Activated T-cell treated with anti-CD3 and anti-CD28 coated beads for 24 hours (primary cell): Measurements from ENCODE around the gene CYP2F1.
"Not testable (repeated sequence)": the region's sequence is repeated elsewhere in the genome, so short reads cannot be mapped to it uniquely, and the experiment has no call there.

ENCODE experiments used
- DNase-seq: peaks from one replicate; pipeline ENCODE4 v3.0.0-alpha.2; 2020; ENCODE audit warnings: low read depth

Gene CYP2F1, protein sequence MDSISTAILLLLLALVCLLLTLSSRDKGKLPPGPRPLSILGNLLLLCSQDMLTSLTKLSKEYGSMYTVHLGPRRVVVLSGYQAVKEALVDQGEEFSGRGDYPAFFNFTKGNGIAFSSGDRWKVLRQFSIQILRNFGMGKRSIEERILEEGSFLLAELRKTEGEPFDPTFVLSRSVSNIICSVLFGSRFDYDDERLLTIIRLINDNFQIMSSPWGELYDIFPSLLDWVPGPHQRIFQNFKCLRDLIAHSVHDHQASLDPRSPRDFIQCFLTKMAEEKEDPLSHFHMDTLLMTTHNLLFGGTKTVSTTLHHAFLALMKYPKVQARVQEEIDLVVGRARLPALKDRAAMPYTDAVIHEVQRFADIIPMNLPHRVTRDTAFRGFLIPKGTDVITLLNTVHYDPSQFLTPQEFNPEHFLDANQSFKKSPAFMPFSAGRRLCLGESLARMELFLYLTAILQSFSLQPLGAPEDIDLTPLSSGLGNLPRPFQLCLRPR

DNA sequence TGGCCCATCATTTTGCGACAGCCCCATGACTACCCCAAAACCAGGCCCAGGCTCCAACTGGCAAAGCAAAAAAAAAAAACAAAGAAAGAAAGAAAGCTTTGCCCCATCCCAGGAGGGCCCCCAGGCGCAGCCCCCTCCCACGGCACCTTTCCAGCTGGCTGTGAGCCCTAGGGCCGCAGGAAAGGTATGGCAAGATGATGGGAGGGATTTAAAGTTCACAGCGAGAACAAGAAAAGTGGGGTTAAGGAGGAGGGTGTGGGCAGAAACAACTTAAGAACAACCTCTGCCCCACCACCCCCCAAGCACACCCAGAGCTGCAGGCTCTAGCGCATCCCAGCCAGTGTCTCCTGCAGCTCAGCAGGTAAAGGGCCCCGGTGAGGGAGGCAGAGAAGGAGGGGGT is at the start of gene CYP2F1:
Gene CYP2F1, plus strand, starts transcription at position 301 of the 400 bp plus-strand sequence. CDS start 1,757 bp downstream, outside the sequence.
- no peak for DNase-seq

DNA sequence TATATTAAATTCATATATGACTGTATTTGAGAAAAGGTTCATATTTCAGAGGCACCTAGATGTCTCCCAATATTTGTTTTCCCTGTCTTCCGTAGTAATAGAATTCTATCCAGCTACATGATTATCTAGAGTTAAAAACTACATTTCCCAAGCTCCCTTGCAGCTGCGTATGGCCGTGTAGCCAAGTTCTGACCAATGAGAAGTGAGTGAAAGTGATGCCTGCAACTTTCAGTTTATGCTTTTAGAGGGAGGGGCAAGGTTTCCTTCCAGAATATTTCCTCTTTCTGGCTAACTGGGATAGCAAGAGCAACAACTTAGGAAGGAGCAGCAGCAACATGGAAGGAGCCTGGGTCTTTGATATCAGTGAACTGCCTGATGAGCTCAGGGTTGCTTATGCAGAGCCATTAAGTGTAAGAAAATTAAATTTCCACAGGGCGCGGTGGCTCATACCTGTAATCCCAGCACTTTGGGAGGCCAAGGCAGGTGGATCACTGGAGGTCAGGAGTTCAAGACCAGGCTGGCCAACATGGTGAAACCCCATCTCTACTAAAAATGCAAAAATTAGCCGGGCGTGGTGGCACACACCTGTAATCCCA is 49.2 kb upstream of the CYP2F1 start:
- DNase-seq = no peak

DNA sequence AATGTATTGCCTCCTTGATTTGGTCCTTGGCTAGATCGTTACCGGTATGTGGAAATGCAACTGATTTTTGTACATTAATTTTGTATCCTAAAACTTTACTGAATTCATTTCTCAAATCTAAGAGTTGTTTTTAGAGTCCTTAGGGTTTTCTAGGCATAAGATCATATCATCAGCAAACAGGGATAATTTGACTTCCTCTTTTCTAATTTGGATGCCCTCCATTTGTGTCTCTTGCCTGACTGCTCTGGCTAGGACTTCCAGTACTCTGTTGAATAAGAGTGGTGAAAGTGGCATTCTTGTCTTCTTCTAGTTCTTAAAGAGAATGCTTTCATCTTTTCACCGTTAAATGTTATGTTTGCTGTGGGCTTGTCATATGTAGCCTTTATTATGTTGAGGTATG is 37.9 kb upstream of the CYP2F1 start:
- no peak for DNase-seq

DNA sequence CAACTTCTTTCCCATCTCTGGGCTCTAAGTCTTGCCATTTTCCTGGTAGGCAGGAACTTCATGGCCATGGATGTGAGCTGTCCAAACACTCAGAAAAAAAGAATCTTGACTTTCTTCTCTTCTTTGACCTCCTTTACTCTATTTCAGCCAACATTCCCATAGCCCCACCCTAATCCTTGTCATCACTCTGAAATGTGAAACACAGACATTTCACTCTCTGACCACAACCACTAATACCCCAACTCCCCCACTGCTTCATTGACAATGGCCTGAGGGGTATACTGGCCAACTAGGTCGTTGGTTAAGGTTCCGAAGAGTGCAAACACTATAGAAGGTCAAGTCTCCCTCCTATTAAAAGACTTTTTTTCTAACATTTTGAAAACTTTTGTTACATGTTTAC is 30.7 kb upstream of the CYP2F1 start:
- no peak for DNase-seq

DNA sequence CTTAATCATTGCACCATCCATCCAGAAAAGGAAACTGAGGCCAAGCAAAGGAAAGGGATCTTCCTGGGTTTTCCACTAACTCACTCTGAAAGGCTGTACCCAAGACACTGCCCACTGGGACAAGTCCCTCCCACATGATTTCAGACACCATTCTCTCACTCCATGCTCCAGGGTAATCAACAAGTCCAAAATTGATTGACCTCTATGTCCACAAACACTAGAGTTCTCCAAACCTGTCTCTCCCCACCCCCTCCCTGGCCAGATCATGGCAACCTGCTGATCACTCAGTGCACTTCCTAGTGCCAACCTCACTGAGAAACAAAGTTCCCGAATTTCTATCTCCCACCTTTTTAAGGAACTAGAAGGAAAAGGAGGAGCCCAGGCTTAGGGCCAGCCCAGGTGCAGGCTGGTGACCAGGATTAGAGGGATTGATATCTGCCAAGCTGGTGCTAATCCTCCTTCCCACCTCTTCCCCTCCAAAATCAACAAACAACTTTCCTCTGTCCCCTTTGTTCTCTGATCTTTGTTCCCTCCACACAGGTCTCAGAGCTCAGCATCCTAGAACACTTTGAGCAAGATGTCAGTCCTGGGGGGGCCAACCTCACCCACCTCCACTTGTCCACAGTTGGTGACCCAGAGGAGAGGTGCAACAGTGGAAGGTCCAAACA is 28.4 kb upstream of the CYP2F1 start:
- DNase-seq = no peak

DNA sequence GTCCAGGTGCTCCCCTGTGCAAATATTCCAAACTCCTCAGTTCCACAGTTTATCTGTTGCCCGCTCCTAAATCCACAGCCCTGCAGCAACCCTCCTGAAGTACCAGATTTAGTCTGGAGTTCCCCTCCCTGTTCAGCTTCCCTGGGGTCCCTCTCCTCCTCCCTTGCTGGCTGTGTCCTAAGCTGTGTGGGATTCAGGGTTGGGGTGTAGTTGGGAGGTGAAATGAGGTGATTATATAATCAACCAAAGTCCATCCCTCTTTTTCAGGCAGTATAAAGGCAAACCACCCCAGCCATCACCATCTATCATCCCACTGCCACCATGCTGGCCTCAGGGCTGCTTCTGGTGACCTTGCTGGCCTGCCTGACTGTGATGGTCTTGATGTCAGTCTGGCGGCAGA is 26.1 kb upstream of the CYP2F1 start, which contains the start of gene CYP2A13:
Gene CYP2A13, plus strand, starts transcription at position 301 of the 400 bp plus-strand sequence. Its CDS starts 21 bp downstream, at position 322.
- no peak for DNase-seq

DNA sequence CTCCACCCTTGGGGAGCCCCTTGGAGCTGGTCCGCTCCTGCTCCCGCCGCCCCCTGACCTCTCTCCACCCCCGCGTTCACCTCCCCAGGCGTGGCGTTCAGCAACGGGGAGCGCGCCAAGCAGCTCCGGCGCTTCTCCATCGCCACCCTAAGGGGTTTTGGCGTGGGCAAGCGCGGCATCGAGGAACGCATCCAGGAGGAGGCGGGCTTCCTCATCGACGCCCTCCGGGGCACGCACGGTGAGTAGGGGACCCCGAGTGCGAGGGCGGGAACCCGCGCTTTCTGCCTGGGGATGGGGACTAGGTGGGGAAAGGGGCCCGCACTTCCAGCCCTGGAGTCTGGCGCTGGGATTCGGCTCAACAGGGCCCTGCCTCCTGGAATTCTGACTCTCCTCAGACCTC is 24.3 kb upstream of the CYP2F1 start:
- DNase-seq = no peak

DNA sequence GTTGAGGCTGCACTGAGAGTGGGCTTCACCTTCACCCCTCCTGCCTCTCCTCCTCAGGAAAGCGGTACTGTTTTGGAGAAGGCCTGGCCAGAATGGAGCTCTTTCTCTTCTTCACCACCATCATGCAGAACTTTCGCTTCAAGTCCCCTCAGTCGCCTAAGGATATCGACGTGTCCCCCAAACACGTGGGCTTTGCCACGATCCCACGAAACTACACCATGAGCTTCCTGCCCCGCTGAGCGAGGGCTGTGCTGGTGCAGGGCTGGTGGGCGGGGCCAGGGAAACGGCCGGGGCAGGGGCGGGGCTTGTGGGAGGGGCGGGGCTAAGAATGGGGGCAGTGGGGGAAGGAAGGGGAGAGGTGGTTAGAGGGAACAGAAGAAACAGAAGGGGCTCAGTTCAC is 18.5 kb upstream of the CYP2F1 start:
- DNase-seq = no peak

DNA sequence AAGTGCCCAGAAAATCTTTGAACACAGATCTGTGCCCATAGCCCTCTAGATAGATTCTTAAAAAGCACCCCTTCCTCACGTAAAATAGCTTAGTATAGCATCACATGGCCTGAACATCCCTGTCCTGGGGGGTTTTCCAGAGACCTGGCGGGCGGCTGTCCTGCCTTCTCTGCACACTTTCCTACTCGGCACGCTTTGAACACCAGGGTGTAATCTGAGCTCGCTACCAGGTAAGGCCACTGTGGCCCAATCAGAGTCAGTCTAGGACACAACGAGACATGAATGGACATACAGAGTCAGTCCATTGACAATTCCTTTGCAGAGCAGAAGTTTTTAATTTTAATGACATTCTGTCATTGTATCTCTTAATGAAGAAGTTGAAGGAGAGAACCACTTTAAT is 17.9 kb upstream of the CYP2F1 start:
- no peak for DNase-seq

DNA sequence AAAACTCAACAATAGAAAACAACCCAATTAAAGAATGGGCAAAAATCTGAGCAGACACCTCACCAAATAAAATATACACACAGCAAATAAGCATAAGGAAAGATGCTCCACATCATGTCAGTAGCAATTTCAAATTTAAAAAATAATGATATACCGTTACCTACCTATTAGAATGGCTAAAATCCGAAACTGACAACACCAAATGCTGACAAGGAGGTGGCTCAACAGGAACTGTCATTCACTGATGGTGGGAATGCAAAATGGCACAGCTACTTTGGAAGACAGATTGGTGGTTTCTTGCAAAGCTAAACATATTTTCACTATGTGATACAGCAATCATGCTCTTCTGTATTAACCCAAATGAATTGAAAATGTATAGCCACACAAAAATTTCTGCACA is 16.9 kb upstream of the CYP2F1 start:
- no peak for DNase-seq

DNA sequence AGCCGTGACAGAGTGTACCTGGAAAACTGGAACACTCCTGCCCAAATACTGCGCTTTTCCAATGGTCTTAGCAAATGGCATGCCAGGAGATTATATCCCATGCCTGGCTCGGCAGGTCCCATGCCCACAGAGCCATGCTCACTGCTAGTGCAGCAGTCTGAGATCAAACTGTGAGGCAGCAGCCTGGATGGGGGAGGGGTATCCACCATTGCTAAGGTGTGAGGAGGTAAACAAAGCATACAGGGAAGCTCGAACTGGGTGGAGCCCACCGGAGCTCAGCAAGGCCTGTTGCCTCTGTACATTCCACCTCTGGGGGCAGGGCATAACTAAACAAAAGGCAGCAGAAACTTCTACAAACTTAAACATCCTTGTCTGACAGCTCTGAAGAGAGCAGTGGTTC is 15.5 kb upstream of the CYP2F1 start:
- no peak for DNase-seq

DNA sequence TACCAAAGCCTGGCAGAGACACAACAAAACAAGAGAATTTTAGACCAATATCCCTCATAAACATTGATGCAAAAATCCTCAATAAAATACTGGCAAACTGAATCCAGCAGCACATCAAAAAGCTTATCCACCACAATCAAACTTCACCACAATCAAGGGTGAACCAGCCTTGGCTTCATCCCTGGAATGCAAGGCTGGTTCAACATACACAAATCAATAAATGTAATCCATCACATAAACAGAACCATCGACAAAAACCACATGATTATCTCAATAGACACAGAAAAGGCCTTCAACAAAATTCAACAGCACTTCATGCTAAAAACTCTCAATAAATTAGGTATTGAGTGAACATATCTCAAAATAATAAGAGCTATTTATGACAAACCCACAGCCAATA is 12.0 kb upstream of the CYP2F1 start:
- not testable (repeated sequence) for DNase-seq

DNA sequence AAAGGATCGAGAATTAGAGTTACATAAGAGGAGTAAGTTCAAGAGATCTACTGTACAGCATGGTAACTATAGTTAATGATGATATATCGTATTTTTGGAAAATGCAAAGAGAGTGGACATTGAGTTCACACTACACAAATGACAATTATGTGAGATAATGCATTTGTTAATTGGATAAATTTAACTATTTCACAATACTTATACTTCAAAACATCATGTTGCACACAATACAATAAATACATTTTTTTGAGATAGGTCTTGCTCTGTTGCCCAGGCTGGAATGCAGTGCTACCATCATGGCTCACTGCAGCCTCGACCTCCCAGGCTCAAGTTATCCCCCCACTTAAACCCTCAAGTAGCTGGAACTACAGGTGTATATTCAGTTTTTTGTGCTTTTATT is 8.1 kb upstream of the CYP2F1 start:
- no peak for DNase-seq

DNA sequence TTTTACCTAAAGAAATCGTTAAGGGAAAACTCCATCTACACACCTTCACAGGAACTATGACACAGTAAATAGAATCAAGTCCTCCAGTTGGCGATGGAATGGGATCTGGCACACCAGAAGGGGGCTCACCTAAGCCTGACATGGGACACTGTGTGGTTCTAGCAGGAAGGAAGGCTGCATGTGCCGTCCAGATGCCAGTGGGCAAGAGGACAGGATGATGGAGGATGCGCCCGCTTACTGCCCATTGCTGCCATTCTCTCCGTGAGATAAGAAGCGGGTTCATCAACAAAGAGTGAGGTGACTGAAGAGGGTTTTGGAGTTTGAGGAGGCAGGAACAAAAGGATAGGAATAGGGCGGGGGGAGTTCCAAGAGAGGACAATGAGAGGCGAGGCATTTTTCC is 2.9 kb upstream of the CYP2F1 start:
- no peak for DNase-seq

DNA sequence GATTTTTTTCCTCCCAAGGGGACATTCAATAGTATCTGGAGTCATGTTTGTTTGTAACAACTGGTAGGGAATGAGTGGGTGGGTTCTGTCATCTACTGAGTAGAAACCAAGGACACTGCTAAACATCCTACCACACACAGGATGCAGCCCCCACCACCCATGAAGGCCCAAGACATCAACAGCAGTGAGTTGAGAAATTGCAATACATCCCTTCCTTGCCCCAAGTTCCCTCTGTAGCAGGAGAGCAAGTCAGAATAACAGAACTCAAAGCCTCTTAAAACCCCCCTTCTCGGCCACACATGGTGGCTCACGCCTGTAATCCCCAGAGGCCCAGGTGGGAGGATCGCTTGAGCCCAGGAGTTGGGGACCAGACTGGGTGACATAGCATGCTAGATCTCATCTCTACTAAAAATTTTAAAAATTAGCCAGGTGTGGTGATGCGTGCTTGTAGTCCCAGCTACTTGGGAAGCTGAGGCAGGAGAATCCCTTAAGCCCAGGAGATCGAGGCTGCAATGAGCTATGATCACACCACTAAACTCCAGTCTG is 2.4 kb upstream of the CYP2F1 start:
- no peak for DNase-seq

DNA sequence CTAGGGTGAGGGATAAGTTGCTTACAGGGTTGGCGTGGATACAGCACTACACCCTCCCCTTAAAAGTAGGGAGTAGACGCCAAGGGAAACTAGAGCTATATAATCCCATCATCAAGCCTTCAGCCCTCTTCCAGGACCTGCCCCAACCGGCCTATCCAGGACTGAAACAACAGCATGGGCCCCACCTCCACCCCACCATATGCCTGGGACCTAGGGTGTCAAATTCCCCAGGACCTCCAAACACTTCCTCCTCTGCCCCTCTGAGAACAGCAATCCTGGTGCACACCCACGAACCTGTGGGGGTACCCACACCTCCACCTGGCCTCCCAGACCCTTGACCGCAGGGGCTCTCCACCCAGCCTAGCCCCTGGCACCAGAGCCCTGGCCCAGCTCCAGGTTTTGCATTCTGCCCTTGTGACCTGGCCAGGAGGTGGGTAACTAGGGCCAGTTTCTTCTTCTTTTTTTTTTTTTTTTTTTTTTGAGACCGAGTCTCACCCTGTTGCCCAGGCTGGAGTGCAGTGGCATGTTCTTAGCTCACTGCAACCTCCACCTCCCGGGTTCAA is 1.4 kb upstream of the CYP2F1 start:
- no peak for DNase-seq

DNA sequence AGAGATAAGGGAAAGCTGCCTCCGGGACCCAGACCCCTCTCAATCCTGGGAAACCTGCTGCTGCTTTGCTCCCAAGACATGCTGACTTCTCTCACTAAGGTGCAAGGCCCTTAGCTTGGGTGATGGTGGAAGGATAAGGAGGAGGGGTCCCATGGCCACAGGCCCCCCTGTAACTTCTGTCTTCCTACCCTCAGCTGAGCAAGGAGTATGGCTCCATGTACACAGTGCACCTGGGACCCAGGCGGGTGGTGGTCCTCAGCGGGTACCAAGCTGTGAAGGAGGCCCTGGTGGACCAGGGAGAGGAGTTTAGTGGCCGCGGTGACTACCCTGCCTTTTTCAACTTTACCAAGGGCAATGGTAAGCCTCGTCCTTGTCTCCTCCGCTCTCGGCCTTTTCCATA is 2.0 kb downstream of the CYP2F1 start:
- DNase-seq = no peak

DNA sequence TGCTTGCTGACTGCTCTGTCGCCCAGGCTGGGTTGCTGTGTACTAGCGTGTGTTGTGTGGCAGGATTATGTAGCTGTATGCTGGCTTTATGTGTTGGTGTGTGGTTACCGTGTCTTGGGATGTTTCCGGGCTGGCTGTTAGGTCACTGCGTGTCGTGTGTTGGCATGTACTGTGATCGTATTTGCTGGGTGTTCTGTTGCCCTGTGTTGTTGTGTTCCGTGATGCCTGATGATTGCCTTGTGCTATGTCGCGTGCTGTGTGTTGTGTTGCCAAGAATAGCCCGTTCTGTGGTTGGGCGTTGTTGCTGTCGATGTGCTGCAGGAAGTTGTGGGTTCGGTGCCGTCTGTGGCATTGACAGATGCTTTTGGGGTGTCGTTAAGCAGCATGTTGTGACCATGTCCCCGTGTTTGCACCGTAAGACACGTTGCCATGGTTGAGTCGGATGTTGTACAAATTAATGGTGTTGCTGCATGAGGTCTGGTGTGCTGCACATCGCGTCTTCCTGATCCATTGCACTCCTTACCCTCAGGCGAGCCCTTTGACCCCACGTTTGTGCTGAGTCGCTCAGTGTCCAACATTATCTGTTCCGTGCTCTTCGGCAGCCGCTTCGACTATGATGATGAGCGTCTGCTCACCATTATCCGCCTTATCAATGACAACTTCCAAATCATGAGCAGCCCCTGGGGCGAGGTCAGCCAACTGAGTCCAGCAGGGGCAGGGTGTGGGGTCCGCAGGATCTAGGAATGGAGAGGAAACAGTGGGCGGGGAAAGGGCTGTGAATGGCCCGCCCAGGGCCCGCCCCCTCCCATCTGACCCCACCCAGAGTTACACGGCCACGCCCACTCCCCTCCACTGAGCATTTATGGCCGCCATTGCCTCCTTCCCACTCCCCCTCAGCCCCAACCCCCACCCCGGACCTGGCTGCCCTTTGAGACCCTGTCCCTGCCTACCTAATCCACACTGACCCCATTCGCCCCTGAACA is 7.0 kb downstream of the CYP2F1 start:
- peak; percentile 34 for DNase-seq

DNA sequence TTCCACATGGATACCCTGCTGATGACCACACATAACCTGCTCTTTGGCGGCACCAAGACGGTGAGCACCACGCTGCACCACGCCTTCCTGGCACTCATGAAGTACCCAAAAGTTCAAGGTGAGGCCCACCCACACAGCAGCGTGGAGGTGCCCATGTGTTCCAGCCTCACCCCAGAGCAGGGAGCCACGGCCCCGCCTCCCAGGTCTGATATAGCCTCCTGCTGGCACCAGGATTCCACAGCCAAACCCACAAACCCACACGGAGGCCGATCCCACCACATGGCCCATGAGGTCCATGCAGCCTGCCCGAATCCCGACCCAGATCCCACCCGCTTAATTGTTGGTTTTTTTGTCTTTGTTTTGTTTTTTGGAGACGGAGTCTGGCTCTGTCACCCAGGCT is 8.6 kb downstream of the CYP2F1 start:
- not testable (repeated sequence) for DNase-seq

DNA sequence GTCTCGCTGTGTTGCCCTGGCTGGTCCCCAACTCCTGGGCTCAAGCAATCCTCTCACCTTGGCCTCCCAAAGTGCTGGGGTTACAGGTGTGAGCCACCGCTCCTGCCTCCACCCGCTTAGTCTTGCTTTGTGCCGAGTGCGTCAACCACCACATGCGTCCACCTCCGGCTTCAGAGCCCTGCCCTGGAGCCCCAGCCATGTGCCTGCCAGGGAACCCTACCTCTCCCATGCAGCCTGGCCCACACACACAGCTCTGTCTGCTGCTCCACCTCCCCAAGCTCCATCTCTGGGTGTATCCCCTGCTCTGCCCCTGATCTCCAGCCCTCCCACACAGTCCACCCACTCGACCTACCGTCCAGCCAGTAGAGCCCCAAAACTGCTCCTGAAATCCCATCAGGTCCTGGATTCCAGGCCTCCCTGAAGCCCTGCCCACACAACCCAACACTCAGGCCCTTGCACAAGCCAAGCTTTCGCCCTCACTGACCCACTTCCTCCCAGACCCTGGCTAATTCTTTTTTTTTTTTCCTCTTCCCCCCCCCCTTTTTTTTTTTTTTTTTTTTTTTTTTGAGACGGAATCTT is 9.6 kb downstream of the CYP2F1 start:
- no peak for DNase-seq

DNA sequence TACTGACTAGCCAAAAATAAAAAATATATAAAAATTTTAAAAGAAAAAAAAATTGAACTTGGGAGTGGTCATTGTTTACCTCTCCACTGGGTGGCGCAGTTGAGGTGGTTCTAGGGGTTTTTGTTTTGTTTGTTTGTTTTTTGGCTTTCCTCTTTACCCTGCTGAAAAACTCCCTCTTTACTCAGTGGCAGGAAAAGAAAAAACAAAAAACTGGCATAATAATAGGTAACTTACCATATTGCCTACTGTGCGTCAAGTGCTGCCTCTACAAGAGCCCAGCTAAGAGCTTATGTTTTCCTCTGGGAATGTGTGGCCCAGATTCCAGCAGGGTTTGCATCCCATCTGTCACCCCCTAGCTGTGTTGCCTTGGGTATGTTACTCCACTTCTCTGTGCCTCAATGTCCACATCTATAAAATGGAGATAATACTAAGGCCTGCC is 12.6 kb downstream of the CYP2F1 start:
- peak; percentile 15 for DNase-seq
